Measurements from ENCODE around the gene HNRNPR.

HNRNPR gene

GRCh38 chr1:23286401-23286800 lies 57.7 kb downstream of the HNRNPR start:
- H3K36me3 ChIP-seq (ENCODE audit: insufficient read depth) = no peaks in the 10 kb centered on the region
- no peaks in the 10 kb centered on the region for H3K27me3 ChIP-seq (ENCODE audit: insufficient read depth, low read depth)
- H3K79me2 ChIP-seq (ENCODE audit: insufficient read depth, low read depth) = no peaks in the 10 kb centered on the region
- no peak overlapping the region for H3K4me2 ChIP-seq
- H2AFZ ChIP-seq (ENCODE audit: low read depth) = no peak overlapping the region
- H3K4me3 ChIP-seq (IDR thresholded peaks at IDR 0.05; ENCODE audit: insufficient read depth, low read depth, low read length) = no peak overlapping the region
- H4K20me1 ChIP-seq (ENCODE audit: insufficient read depth) = no peaks in the 10 kb centered on the region
- no peak for TF ChIP-seq CTCF (conservative IDR thresholded peaks at IDR 0.05; ENCODE audit: low read depth, low read length)
- H3K27ac ChIP-seq = no peak overlapping the region
- no peaks in the 10 kb centered on the region for H3K4me1 ChIP-seq (ENCODE audit: low read depth, poor library complexity, severe bottlenecking)
- no peak overlapping the region for H3K9ac ChIP-seq

- H3K27ac ChIP-seq = no peak overlapping the region
- no peak overlapping the region for H3K4me3 ChIP-seq (IDR thresholded peaks at IDR 0.05; ENCODE audit: insufficient read depth, low read depth, low read length)
- H3K27me3 ChIP-seq (ENCODE audit: insufficient read depth, low read depth) = no peaks in the 10 kb centered on the region
- H3K36me3 ChIP-seq (ENCODE audit: insufficient read depth) = no peaks in the 10 kb centered on the region
- no peak overlapping the region for H2AFZ ChIP-seq (ENCODE audit: low read depth)
- no peak for TF ChIP-seq CTCF (conservative IDR thresholded peaks at IDR 0.05; ENCODE audit: low read depth, low read length)
- H3K9ac ChIP-seq = no peak overlapping the region
- no peaks in the 10 kb centered on the region for H4K20me1 ChIP-seq (ENCODE audit: insufficient read depth)
- H3K4me2 ChIP-seq = no peak overlapping the region
- no peaks in the 10 kb centered on the region for H3K4me1 ChIP-seq (ENCODE audit: low read depth, poor library complexity, severe bottlenecking)
- no peaks in the 10 kb centered on the region for H3K79me2 ChIP-seq (ENCODE audit: insufficient read depth, low read depth)
Measured at GRCh38 chr1:23283667-23284602, 60.1 kb downstream of the HNRNPR start.

- Histone ChIP-seq H3K4me3 (IDR thresholded peaks at IDR 0.05; ENCODE audit: insufficient read depth, low read depth, low read length) (no peak overlapping the region), H3K4me2 (no peak overlapping the region), H3K9ac (no peak overlapping the region), H3K27me3 (ENCODE audit: insufficient read depth, low read depth) (no peaks in the 10 kb centered on the region), H2AFZ (ENCODE audit: low read depth) (no peak overlapping the region), H3K4me1 (ENCODE audit: low read depth, poor library complexity, severe bottlenecking) (no peaks in the 10 kb centered on the region), H3K36me3 (ENCODE audit: insufficient read depth) (no peaks in the 10 kb centered on the region), H3K27ac (no peak overlapping the region), H4K20me1 (ENCODE audit: insufficient read depth) (no peaks in the 10 kb centered on the region), H3K79me2 (ENCODE audit: insufficient read depth, low read depth) (no peaks in the 10 kb centered on the region)
- no peak for TF ChIP-seq CTCF (conservative IDR thresholded peaks at IDR 0.05; ENCODE audit: low read depth, low read length)
Measured at GRCh38 chr1:23282957-23283356, 61.1 kb downstream of the HNRNPR start.

- no peaks in the 10 kb centered on the region for H3K79me2 ChIP-seq (ENCODE audit: insufficient read depth, low read depth)
- no peak overlapping the region for H3K4me2 ChIP-seq
- no peak overlapping the region for H2AFZ ChIP-seq (ENCODE audit: low read depth)
- no peak for TF ChIP-seq CTCF (conservative IDR thresholded peaks at IDR 0.05; ENCODE audit: low read depth, low read length)
- H3K27ac ChIP-seq = no peak overlapping the region
- H3K4me3 ChIP-seq (IDR thresholded peaks at IDR 0.05; ENCODE audit: insufficient read depth, low read depth, low read length) = no peak overlapping the region
- H3K27me3 ChIP-seq (ENCODE audit: insufficient read depth, low read depth) = no peaks in the 10 kb centered on the region
- H3K9ac ChIP-seq = no peak overlapping the region
- H4K20me1 ChIP-seq (ENCODE audit: insufficient read depth) = no peaks in the 10 kb centered on the region
- H3K36me3 ChIP-seq (ENCODE audit: insufficient read depth) = no peaks in the 10 kb centered on the region
- no peaks in the 10 kb centered on the region for H3K4me1 ChIP-seq (ENCODE audit: low read depth, poor library complexity, severe bottlenecking)
Measured at GRCh38 chr1:23278717-23279116, 65.4 kb downstream of the HNRNPR start.

Data from KMS-11 (cell line).